Mesenchymal stem cell (in vitro differentiated cells and primary cell): Measurements from ENCODE around the gene STRIP2.

Source experiments
- DNase-seq: peaks from one replicate; pipeline ENCODE4 v3.0.0-alpha.2; 2013
- H2AFZ ChIP-seq: one replicate; pipeline ENCODE4 v1.6.1; 2013; ENCODE audit warnings: low read depth, mild to moderate bottlenecking, control low read depth, inconsistent platforms, low read length, moderate library complexity
- H2AK5ac ChIP-seq: 2 replicates; pipeline ENCODE4 v1.6.1; 2013; ENCODE audit warnings: low read length, moderate library complexity, mild to moderate bottlenecking, inconsistent platforms; ENCODE audit not compliant: severe bottlenecking
- H2BK120ac ChIP-seq: one replicate; pipeline ENCODE4 v1.6.1; 2013; ENCODE audit warnings: low read depth, mild to moderate bottlenecking, inconsistent platforms, low read length, moderate library complexity
- H2BK12ac ChIP-seq, 2 experiments: one replicate each; pipeline ENCODE4 v1.6.1; 2013; ENCODE audit warnings: inconsistent platforms in 2 of 2, low read length in 2 of 2, mild to moderate bottlenecking in 2 of 2, moderate library complexity in 2 of 2, control low read depth in 1 of 2
- H2BK15ac ChIP-seq: one replicate; pipeline ENCODE4 v1.6.1; 2013; ENCODE audit warnings: mild to moderate bottlenecking, low read depth, inconsistent platforms; ENCODE audit not compliant: poor library complexity, severe bottlenecking
- H2BK5ac ChIP-seq: 2 replicates; pipeline ENCODE4 v1.6.1; 2013; ENCODE audit warnings: low read depth, mild to moderate bottlenecking, low read length, control low read depth, inconsistent platforms; ENCODE audit not compliant: poor library complexity, severe bottlenecking
- H3K14ac ChIP-seq, 2 experiments: one replicate each; pipeline ENCODE4 v1.6.1; 2013; ENCODE audit warnings: inconsistent platforms in 2 of 2, low read length in 2 of 2, control low read depth in 1 of 2, mild to moderate bottlenecking in 1 of 2, moderate library complexity in 1 of 2
- H3K18ac ChIP-seq, 2 experiments: one replicate each; pipeline ENCODE4 v1.6.1; 2013; ENCODE audit warnings: inconsistent platforms in 2 of 2, low read length in 2 of 2, control low read depth in 1 of 2, low read depth in 1 of 2, mild to moderate bottlenecking in 1 of 2
- H3K23ac ChIP-seq, 2 experiments: one replicate each; pipeline ENCODE4 v1.6.1; 2013; ENCODE audit warnings: inconsistent platforms in 2 of 2, low read length in 2 of 2, mild to moderate bottlenecking in 2 of 2, moderate library complexity in 2 of 2, control low read depth in 1 of 2
- H3K27ac ChIP-seq: 2 replicates; pipeline ENCODE4 v1.5.1; 2013; ENCODE audit warnings: mild to moderate bottlenecking, moderate library complexity, low read length, control low read depth, inconsistent platforms; ENCODE audit not compliant: poor library complexity, severe bottlenecking
- H3K27me3 ChIP-seq, 2 experiments: 2 replicates each; pipeline versions ENCODE4 v1.6.1 to v1.7.0; 2013; ENCODE audit warnings: low read length in 2 of 2, mild to moderate bottlenecking in 2 of 2, moderate library complexity in 2 of 2, control low read depth in 1 of 2, inconsistent platforms in 1 of 2; ENCODE audit not compliant: control insufficient read depth in 1 of 2, insufficient read depth in 1 of 2
- H3K36me3 ChIP-seq, 2 experiments: 2 replicates each; pipeline versions ENCODE4 v1.6.1 to v1.7.0; 2013; ENCODE audit warnings: low read length in 2 of 2, control low read depth in 1 of 2, inconsistent platforms in 1 of 2, low read depth in 1 of 2, mild to moderate bottlenecking in 1 of 2; ENCODE audit not compliant: insufficient read depth in 2 of 2, control insufficient read depth in 1 of 2
- H3K4ac ChIP-seq, 2 experiments: one replicate each; pipeline ENCODE4 v1.6.1; 2013; ENCODE audit warnings: inconsistent platforms in 2 of 2, low read length in 2 of 2, mild to moderate bottlenecking in 2 of 2, moderate library complexity in 2 of 2, control low read depth in 1 of 2, low read depth in 1 of 2
- H3K4me1 ChIP-seq: 2 replicates; pipeline ENCODE4 v1.6.1; 2013; ENCODE audit warnings: low read depth, low read length, control low read depth; ENCODE audit not compliant: control insufficient read depth, insufficient read depth
- H3K4me2 ChIP-seq: 2 replicates; pipeline ENCODE4 v1.6.1; 2013; ENCODE audit warnings: low read length, mild to moderate bottlenecking, inconsistent platforms; ENCODE audit not compliant: poor library complexity, severe bottlenecking
- H3K4me3 ChIP-seq, 2 experiments: 2 replicates each; pipeline versions ENCODE4 v1.5.1 to v1.7.0; 2013; ENCODE audit warnings: low read length in 2 of 2, mild to moderate bottlenecking in 2 of 2, control low read depth in 1 of 2, low read depth in 1 of 2; ENCODE audit not compliant: insufficient read depth in 1 of 2
- H3K79me1 ChIP-seq: replicated peaks from 2 replicates; pipeline ENCODE4 v1.6.1; 2013; ENCODE audit warnings: mild to moderate bottlenecking, control low read depth, low read length, inconsistent platforms; ENCODE audit not compliant: poor library complexity, severe bottlenecking
- H3K9ac ChIP-seq: 2 replicates; pipeline ENCODE4 v1.7.0; 2013; ENCODE audit warnings: mild to moderate bottlenecking, low read length, moderate library complexity
- H3K9me3 ChIP-seq: 2 replicates; pipeline ENCODE4 v1.7.0; 2013; ENCODE audit warnings: mild to moderate bottlenecking, low read length; ENCODE audit not compliant: control insufficient read depth
- H4K8ac ChIP-seq: one replicate; pipeline ENCODE4 v1.6.1; 2013; ENCODE audit warnings: inconsistent platforms, mild to moderate bottlenecking, low read length, moderate library complexity
- H4K91ac ChIP-seq: one replicate; pipeline ENCODE4 v1.6.1; 2013; ENCODE audit warnings: mild to moderate bottlenecking, low read length, inconsistent platforms
- WGBS: methylation state at CpG from one replicate; pipeline ENCODE4 v1.1.7; 2013; ENCODE audit warnings: mixed read lengths; 5-methylcytosine and 5-hydroxymethylcytosine counted together

The STRIP2 gene

DNA sequence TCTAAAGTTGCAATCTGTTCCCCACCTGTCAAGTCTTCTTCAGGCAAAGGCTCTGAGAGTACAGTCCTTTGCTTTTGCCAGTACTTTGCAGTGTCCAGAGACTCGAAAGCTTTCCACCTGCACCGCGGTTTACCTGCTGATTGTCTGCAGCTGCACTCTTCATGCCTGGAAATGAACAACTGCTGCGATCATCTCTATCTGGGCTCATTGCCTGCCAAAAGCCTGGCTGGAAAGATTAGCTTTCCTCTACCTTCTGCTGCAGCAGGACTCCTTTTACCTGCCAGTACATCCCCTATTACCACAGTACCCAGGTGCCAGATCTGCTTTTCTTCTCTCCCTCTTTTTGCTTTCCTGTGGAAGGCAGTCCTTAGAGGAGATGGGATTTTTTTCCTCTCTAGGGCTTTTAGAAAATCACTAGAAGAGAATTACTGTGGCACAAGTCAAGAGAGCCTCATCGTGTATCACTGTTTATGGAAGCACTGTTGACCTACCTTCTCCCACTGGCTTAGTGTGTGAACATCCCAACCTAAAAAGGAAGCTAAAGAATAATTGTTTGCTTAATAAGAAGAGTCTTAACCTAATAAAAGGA lies 2.2 kb downstream of the STRIP2 start:
- Histone ChIP-seq H4K8ac (no peak overlapping the region), H2BK12ac (no peak overlapping the region), H3K79me1 (peaks cover 3% of the 10 kb centered on the region), H3K18ac (no peak overlapping the region), H3K27me3 (peaks cover 8 to 21% of the 10 kb centered on the region in 2 experiments), H3K23ac (no peak overlapping the region), H4K91ac (no peak overlapping the region), H3K4me3 (no peak overlapping the region), H3K9ac (no peak overlapping the region), H3K27ac (no peak overlapping the region), H3K36me3 (no peaks in the 10 kb centered on the region), H3K4me1 (peaks cover 7% of the 10 kb centered on the region), H2AFZ (no peak overlapping the region), H3K14ac (no peak overlapping the region), H3K9me3 (no peaks in the 10 kb centered on the region), H3K4me2 (no peak overlapping the region), H2BK15ac (no peak overlapping the region), H2BK5ac (no peak overlapping the region), H3K4ac (no peak overlapping the region), H2AK5ac (no peak overlapping the region), H2BK120ac (no peak overlapping the region)
- no peak for DNase-seq
- WGBS: 96% methylated on average over 4 of the region's 5 CpGs

DNA sequence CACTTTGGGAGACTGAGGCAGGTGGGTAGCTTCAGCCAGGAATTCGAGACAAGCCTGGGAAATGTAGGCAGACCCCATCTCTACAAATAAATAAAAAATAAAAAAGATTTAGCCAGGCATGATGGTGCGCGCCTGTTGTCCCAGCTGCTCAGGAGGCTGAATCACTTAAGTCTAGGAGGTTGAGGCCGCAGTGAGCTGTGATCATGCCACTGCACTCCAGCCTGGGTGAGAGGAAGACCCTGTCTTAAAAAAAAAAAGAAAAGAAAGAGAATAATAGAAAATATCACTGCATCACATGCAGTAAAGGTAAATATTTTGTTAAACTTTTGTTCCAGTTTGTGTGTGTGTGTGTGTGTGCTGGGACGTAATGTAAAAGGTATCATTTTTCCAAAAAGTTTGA lies 3.0 kb downstream of the STRIP2 start:
- Histone ChIP-seq H3K9ac (no peak overlapping the region), H3K27me3 (peaks cover 8 to 21% of the 10 kb centered on the region in 2 experiments), H3K4me3 (no peak overlapping the region), H3K27ac (no peak overlapping the region), H2BK5ac (no peak overlapping the region), H3K4me1 (peaks cover 7% of the 10 kb centered on the region), H2AFZ (no peak overlapping the region), H2BK120ac (no peak overlapping the region), H3K9me3 (no peaks in the 10 kb centered on the region), H3K14ac (no peak overlapping the region), H2BK12ac (no peak overlapping the region), H3K4me2 (no peak overlapping the region), H3K79me1 (peaks cover 3% of the 10 kb centered on the region), H2AK5ac (no peak overlapping the region), H3K23ac (no peak overlapping the region), H2BK15ac (no peak overlapping the region), H4K8ac (no peak overlapping the region), H4K91ac (no peak overlapping the region), H3K36me3 (no peaks in the 10 kb centered on the region), H3K4ac (no peak overlapping the region), H3K18ac (no peak overlapping the region)
- WGBS: 100% methylated on average over 4 of the region's 5 CpGs
- DNase-seq: no peak

DNA sequence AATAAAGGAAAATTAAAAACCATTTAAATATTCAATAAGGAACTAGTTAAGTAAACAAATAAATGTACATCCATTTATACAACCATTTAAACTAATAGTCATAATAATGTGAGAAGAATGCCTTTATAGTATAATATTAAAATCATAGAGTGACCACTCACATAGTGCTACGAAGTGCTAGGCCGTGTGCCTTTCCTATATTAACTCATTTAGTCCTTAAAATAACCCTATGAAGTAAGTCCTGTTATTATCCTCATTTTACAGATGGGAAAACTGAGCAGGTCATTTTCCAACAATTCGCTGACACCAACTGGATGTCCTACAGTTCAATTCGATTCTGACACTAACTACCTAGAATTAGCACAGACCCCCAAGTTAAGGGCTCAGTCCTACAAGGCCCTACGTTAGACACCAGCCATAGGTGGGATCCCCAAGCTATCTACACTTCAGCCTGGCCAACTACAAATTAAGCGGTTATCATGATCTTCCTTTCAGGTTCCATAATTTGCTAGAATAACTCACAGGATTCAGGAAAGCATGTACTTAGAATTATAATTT lies 4.1 kb downstream of the STRIP2 start:
- Histone ChIP-seq H2AFZ (no peak overlapping the region), H3K36me3 (no peaks in the 10 kb centered on the region), H4K8ac (no peak overlapping the region), H2BK5ac (no peak overlapping the region), H3K9ac (no peak overlapping the region), H3K79me1 (peaks cover 3% of the 10 kb centered on the region), H2AK5ac (no peak overlapping the region), H3K4me2 (no peak overlapping the region), H3K23ac (no peak overlapping the region), H3K18ac (no peak overlapping the region), H2BK120ac (no peak overlapping the region), H4K91ac (no peak overlapping the region), H2BK15ac (no peak overlapping the region), H3K27ac (no peak overlapping the region), H3K27me3 (peaks cover 3 to 12% of the 10 kb centered on the region in 2 experiments), H3K4ac (no peak overlapping the region), H3K14ac (no peak overlapping the region), H3K4me3 (no peak overlapping the region), H2BK12ac (no peak overlapping the region), H3K4me1 (peaks cover 7% of the 10 kb centered on the region), H3K9me3 (no peaks in the 10 kb centered on the region)
- DNase-seq: no peak
- 94% methylated on average over 5 of the region's 6 CpGs for WGBS

DNA sequence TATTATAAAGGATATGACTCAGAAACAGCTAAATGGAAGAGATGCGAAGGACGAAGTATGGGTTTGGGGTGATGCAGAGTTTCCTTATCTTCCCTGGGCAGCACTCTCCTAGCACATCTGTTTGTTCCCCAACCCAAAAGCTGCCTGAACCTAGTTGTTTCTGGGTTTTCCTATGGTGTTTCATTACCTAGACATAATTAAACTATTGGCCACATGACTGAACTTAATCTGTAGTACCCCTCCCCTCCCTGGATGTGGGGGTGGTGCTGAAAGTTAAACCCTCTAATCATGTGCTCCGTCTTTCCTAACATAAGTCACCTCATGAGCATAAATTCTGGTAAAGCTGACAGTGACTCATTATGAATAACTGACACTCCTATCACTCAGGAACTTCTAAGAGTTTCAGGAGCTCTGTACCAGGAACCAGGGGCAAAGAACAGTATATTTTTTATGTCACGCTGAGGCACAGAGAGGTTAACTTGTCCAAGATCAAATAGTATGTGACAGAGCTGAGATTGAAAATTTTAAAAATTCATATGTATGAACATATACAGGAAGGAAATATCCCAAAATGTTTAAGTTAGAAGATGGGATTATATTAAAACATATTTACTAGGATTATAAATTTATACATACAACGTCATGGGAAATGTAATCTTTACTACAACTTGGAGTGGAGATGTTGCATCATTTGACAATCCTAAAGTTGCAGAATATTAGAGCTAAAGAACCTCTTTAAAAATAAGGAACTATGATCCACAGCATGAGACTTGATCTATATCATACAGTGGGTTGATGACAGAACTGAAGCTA lies 4.8 kb downstream of the STRIP2 start:
- no peak overlapping the region for H2BK15ac ChIP-seq
- H3K27me3 ChIP-seq: peaks cover 0 to 8% of the 10 kb centered on the region in 2 experiments
- no peak overlapping the region for H2AFZ ChIP-seq
- no peak overlapping the region for H3K14ac ChIP-seq
- H2BK120ac ChIP-seq: no peak overlapping the region
- H3K79me1 ChIP-seq: peaks cover 3% of the 10 kb centered on the region
- DNase-seq: peak; percentile 50
- H3K9me3 ChIP-seq: no peaks in the 10 kb centered on the region
- H3K4me1 ChIP-seq: peaks cover 2% of the 10 kb centered on the region
- H3K4me2 ChIP-seq: no peak overlapping the region
- no peak overlapping the region for H3K9ac ChIP-seq
- no peak overlapping the region for H3K27ac ChIP-seq
- H4K91ac ChIP-seq: no peak overlapping the region
- no peak overlapping the region for H2BK5ac ChIP-seq
- H3K4ac ChIP-seq: no peak overlapping the region
- H3K4me3 ChIP-seq: no peak overlapping the region
- H3K18ac ChIP-seq: peak overlapping the region in 1 of 2 experiments; percentile 9
- H2AK5ac ChIP-seq: no peak overlapping the region
- no peak overlapping the region for H2BK12ac ChIP-seq
- H3K36me3 ChIP-seq: no peaks in the 10 kb centered on the region
- H3K23ac ChIP-seq: no peak overlapping the region
- H4K8ac ChIP-seq: no peak overlapping the region
- 14% methylated on average over 1 of the region's 5 CpGs for WGBS
